Chondrocyte (in vitro differentiated cells): ENCODE measurements around the gene RAB31. TPM values are rescaled to one million over a fixed set of nuclear protein-coding genes. Genes with fewer than 3 reads are reported as not detected.
A peak's percentile ranks its signal among the peaks of the same experiment; 100 is the strongest.

Source experiments
- DNase-seq: peaks from one replicate; pipeline ENCODE4 v3.0.0; 2021; ENCODE audit warnings: mixed read lengths, low spot score
- H3K27ac Mint-ChIP-seq: one replicate; pipeline ENCODE4 v1.8.0; 2021; ENCODE audit warnings: mild to moderate bottlenecking, moderate library complexity, mixed read lengths; ENCODE audit not compliant: unreplicated experiment
- H3K27me3 Mint-ChIP-seq: 2 replicates; pipeline ENCODE4 v1.8.0; 2021; ENCODE audit warnings: low read depth, mixed read lengths
- H3K36me3 Mint-ChIP-seq: 2 replicates; pipeline ENCODE4 v1.8.0; 2021; ENCODE audit warnings: low read depth, mixed read lengths
- H3K4me1 Mint-ChIP-seq: 2 replicates; pipeline ENCODE4 v1.8.0; 2021; ENCODE audit warnings: low read depth, mild to moderate bottlenecking, mixed read lengths
- H3K4me3 Mint-ChIP-seq: one replicate; pipeline ENCODE4 v1.8.0; 2021; ENCODE audit warnings: mild to moderate bottlenecking, moderate library complexity, mixed read lengths; ENCODE audit not compliant: unreplicated experiment
- H3K9me3 Mint-ChIP-seq: 2 replicates; pipeline ENCODE4 v1.8.0; 2021; ENCODE audit warnings: low read depth, mixed read lengths
- CTCF ChIP-seq: fragments of 200-600 bp; sonication (generic); IDR thresholded peaks from 2 replicates; pipeline ENCODE4 v1.5.0; 2021; ENCODE audit warnings: antibody characterized with exemption, mild to moderate bottlenecking, moderate library complexity
- total RNA-seq: library from RNA; stranded (reverse); gene quantifications from 3 replicates; pipeline ENCODE4 v1.2.1, GENCODE V29; 2021

Gene RAB31
- total RNA-seq, 1 donor from 2014 or later, result 87.7 TPM

- Mint-ChIP-seq H3K9me3 (peaks cover 2% of the 10 kb centered on the region), H3K36me3 (peaks cover 7% of the 10 kb centered on the region), H3K27ac (no peak overlapping the region), H3K27me3 (no peaks in the 10 kb centered on the region), H3K4me1 (peaks cover 31% of the 10 kb centered on the region), H3K4me3 (no peak overlapping the region)
- DNase-seq, result no peak
- no peak for TF ChIP-seq CTCF
Measured at GRCh38 chr18:9721893-9722550, 13.9 kb downstream of the RAB31 start.

GRCh38 chr18:9722691-9723090 lies 14.6 kb downstream of the RAB31 start:
- H3K36me3 Mint-ChIP-seq, result peaks cover 4% of the 10 kb centered on the region
- H3K4me1 Mint-ChIP-seq, result peaks cover 25% of the 10 kb centered on the region
- H3K9me3 Mint-ChIP-seq, result peaks cover 2% of the 10 kb centered on the region
- no peak for DNase-seq
- no peak overlapping the region for H3K4me3 Mint-ChIP-seq
- peak overlapping the region; percentile 22 for H3K27ac Mint-ChIP-seq
- no peaks in the 10 kb centered on the region for H3K27me3 Mint-ChIP-seq
- no peak for TF ChIP-seq CTCF

GRCh38 chr18:9724797-9725585 lies 16.9 kb downstream of the RAB31 start:
- no peak overlapping the region for H3K27ac Mint-ChIP-seq
- peaks cover 16% of the 10 kb centered on the region for H3K4me1 Mint-ChIP-seq
- H3K4me3 Mint-ChIP-seq, result no peak overlapping the region
- H3K36me3 Mint-ChIP-seq, result peaks cover 4% of the 10 kb centered on the region
- no peaks in the 10 kb centered on the region for H3K27me3 Mint-ChIP-seq
- DNase-seq, result no peak
- peaks cover 2% of the 10 kb centered on the region for H3K9me3 Mint-ChIP-seq
- no peak for TF ChIP-seq CTCF

- no peak for TF ChIP-seq CTCF
- H3K36me3 Mint-ChIP-seq, result peaks cover 4% of the 10 kb centered on the region
- no peak overlapping the region for H3K27ac Mint-ChIP-seq
- DNase-seq, result no peak
- H3K4me3 Mint-ChIP-seq, result no peak overlapping the region
- H3K4me1 Mint-ChIP-seq, result peaks cover 18% of the 10 kb centered on the region
- H3K27me3 Mint-ChIP-seq, result no peaks in the 10 kb centered on the region
- H3K9me3 Mint-ChIP-seq, result peaks cover 2% of the 10 kb centered on the region
Measured at GRCh38 chr18:9726175-9726574, 18.1 kb downstream of the RAB31 start.

- TF ChIP-seq CTCF, result no peak
- Mint-ChIP-seq H3K9me3 (peaks cover 2% of the 10 kb centered on the region), H3K27ac (no peak overlapping the region), H3K27me3 (no peaks in the 10 kb centered on the region), H3K36me3 (peaks cover 5% of the 10 kb centered on the region), H3K4me1 (peaks cover 21% of the 10 kb centered on the region), H3K4me3 (no peak overlapping the region)
- no peak for DNase-seq
Measured at GRCh38 chr18:9726936-9727335, 18.8 kb downstream of the RAB31 start.
